Endometrial microvascular endothelial cells (primary cell): ENCODE results near the gene DTX2. TPM values are rescaled to one million over a fixed set of nuclear protein-coding genes. Genes with fewer than 3 reads are reported as not detected.
"Not testable (repeated sequence)": the region's sequence is repeated elsewhere in the genome, so short reads cannot be mapped to it uniquely, and the experiment has no call there.

Source experiments
- in situ Hi-C: cut with HindIII; loops from 2 replicates; pipeline ENCODE4 v1.10.0; 2017; ENCODE audit warnings: low sequenced_read_pairs, low pct_unique_long_range_greater_than_20kb; ENCODE audit errors: inconsistent ontology term
- total RNA-seq: library from RNA; depleted of rRNA; stranded (reverse); fragments of >200 nt; gene quantifications from one replicate; pipeline ENCODE4 v1.2.3, GENCODE V29; 2015; ENCODE audit errors: inconsistent ontology term

Gene DTX2
- total RNA-seq, 1 donor from 2014 or later: 8.9 TPM

DNA sequence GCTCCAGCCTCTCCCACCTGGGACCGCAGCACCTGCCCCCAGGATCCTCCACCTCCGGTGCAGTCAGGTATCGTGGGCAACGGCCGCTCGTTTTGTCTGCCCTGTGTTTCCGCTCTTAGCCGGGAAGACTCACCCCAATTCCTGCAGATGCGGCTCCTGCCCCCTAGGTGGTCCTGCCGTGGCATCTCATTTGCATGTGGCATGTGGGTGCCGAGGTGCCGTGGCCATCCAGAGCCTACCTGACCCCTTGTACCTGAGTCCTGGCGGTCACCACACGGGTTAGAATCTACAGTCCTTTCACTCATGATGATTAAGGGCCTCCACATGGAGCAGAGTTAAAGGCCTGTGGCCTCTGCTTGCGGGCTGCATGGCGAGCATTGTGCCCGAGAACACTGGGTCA, 21.6 kb downstream of the DTX2 start:
- in situ Hi-C loops: not testable (repeated sequence)

DNA sequence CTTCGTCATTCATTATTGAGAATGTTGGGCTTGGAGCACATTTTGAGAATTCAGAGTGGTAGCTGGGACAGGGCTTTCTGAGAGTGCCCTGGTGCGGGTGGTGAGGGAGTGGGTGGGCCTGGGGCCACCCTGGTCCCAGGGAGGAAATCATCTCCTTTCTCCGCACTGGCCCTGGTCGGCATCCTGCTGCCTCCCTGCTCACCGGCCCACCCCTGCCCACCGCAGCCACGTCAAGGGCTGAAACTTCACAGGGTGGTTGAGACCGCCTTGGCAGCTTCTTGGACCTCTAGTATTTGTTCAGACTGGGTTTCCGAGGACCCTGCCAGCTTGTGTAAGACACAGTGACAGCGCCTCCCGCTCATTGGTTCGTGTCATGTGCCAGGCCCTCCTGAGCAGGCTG, 22.9 kb downstream of the DTX2 start:
- in situ Hi-C loops: not testable (repeated sequence)

GRCh38 chr7:76485822-76486610, 24.5 kb downstream of the DTX2 start:
- in situ Hi-C loops: not testable (repeated sequence)

DNA sequence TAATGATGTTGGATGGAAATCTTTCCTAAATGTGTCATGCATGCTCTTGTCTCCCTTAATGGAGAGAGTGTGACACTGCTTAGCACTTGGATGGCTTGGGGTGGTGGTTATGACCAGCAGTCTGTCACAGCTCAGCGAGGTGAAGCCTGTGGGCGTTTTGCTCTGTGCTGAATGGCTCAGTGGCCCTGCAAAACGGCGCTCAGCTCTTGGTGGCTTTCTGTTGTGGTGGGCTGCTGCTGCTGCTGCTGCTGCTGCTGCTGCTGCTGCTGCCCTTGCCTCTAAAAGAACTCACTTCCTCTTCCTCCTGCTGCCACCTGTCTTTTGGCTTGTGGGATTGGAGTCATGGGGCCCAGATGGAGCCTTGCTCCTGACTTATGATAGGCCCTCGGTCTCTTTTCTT, 25.1 kb downstream of the DTX2 start:
- in situ Hi-C loops: not testable (repeated sequence)

- in situ Hi-C loops: not testable (repeated sequence)
Measured at GRCh38 chr7:76487969-76488368, 26.5 kb downstream of the DTX2 start.

DNA sequence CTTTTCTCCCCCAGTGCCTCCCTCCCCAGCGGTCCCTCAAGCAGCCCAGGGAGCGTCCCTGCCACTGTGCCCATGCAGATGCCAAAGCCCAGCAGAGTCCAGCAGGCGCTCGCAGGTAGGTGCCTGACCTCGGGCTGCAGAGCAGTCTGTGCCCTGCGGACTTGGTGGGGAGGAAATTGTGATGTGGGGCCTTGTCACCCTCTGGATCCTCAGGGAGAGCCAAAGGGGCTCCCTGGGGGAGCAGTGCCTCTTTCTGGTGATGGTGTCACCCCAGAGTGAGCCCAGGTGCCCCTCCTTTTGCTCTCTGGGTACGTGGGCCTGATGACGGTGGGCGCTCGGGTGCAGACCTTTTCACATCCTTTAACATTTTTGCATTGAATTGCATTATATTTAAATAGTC, 30.6 kb downstream of the DTX2 start:
- in situ Hi-C loops: not testable (repeated sequence)

DNA sequence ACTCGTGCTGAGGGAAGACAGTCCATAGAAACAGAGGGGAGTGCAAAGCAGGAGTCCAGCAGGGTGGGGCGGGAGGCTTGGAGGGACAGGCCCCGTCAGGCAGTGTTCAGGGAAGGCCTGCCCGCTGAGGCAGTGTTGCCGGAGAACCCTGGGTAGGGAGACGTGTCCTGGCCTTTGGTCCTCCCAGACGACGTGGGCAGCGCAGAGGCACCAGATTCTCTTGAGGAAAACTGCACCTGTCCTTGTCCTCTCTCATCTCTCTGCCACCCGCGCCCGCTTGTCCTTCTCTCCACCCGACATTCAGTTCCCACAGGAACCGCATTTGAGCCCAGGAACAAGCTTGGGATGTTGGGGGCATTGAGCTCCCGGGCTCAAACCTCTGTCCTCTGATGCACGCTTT, 34.2 kb downstream of the DTX2 start:
- in situ Hi-C loops: not testable (repeated sequence)

DNA sequence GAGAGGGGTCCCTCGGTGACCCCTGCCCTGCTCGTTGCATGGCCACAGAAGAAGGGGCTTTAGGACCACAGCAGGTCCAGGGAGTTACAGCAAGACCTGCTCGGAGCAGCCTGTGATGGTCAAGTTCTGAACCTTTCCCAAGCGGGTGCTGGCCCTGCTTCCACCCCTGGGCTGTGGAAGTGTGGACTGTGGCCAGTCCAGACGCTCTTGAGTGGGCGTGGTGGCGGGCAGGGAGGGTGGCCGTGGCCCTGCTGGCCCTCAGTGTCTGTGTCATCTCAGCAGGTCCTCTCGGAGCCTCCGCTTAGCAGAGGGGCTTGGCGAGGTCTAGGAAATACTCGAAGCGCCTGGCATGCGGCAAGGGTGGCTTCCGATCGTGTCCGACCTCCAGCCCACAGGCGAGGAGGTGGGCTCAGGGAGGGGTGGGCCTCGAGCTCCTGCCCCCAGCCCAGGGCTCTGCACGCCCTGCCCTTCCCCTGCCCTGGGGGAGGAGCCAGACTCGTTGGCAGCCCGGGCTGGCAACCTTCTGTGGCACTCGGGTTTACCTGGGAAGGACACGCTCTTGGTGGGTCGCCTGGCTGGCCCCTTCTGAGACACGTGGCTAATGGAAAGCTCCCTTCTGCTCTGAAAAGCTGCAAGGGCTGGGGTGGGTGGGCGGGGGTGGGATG, 36.5 kb downstream of the DTX2 start:
- in situ Hi-C loops: not testable (repeated sequence)

DNA sequence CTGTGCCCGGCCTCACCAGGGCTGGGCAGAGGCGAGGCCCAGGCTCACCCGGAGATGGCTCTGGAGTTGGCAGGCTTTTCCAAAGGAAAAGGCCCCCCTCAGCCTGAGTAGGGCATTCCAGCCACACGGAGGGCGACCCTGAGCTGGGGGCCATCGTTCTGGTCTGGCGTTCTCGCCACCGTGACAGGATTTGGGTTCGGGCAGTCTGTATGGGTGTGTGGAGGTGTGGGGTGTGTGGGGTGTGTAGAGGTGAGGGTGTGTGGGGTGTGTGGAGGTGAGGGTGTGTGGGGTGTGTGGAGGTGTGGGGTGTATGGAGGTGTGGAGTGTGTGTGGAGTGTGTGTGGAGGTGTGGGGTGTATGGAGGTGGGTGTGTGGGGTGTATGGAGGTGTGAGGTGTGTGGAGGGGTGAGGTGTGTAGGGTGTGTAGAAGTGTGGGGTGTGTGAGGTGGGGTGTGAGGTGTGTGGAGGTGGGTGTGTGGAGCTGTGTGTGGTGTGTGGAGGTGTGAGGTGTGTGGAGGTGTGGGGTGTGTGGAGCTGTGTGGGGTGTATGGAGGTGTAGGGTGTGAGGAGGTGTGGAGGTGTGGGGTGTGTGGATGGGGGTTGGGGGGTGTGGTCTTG, 37.2 kb downstream of the DTX2 start:
- in situ Hi-C loops: not testable (repeated sequence)

DNA sequence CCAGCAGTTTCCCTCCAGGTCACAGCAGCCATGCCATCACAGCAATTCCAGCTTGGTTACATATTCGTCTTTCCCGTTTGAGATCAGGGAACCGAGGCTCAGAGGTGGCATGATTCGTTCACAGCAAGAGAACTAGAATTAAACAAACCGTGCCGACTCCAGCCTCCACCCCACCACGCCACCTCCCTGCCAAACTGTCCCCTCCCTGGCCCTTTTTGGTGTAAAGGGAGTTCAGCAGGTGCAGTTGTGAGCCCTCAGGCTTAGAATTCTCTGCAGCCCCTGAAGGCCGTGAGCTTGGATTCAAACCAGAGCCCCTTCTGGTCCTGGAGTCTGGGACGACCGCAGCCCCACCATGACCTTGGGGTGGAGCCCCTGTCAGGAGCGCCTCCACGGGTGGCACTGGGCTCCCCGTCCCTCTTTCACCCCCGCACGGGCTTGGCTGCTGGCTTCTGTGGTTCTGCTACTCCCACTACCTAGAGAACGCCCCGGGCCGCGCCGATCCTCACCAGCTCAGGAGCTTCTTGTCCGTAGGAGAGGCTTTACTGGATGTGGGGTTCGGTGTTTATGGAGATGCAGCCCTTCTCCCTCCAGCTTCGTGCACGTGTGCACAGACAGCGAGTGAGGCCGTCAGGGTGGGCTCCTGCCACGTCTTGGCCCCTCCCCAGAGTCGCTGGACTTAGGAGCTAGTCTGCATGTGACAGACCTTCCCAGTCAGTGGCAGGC, 37.9 kb downstream of the DTX2 start:
- in situ Hi-C loops: not testable (repeated sequence)

DNA sequence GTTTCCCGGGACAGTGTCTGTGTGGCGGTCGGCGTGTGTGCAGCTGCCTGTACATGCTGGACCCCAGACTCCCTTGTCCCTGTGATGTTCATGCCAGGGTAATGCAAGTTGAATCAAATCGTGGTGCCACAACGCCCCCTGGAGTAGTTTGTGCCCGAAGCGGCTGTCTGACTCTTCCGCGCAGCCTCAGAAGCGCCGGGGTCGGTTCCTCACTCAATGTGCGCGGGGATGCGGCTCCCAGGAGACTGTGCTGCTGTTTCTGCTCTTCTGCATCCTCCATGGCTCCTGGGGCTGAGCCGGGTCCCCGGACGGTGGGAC, 38.4 kb downstream of the DTX2 start:
- in situ Hi-C loops: not testable (repeated sequence)

DNA sequence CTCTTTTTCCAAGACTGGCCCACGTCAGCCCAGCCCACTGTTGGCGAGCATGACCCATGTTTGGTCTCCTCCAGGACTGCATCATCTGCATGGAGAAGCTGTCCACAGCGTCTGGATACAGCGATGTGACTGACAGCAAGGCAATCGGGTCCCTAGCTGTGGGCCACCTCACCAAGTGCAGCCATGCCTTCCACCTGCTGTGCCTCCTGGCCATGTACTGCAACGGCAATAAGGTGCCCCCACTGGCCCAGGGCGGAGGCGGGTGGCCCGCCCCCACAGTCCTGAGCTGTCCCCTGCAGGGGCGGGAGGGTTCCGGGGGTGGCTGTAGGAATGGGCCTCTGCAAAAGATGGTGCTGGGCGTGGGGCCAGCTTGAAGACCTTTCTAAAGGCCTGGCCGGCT, 40.7 kb downstream of the DTX2 start:
- in situ Hi-C loops: not testable (repeated sequence)

DNA sequence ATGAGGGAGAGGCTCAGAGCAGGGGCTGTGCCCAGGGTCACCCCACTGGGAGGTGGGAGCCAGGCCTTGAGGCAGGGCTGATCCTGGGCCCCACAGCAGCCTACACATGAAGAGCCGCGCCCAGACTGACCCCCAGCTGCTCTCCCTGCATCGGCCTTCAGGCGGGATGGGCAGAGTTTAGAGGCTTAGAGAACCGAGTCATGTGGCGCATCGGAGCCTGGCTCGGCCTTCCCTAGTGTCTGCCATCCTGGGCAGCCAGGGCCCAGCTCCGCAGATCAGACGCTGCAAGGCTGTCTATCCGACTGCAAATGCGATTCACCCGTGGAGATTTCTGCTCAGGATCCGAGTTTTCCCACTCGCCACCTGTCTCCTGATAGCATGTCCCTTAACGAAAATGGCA, 41.3 kb downstream of the DTX2 start:
- in situ Hi-C loops: not testable (repeated sequence)

DNA sequence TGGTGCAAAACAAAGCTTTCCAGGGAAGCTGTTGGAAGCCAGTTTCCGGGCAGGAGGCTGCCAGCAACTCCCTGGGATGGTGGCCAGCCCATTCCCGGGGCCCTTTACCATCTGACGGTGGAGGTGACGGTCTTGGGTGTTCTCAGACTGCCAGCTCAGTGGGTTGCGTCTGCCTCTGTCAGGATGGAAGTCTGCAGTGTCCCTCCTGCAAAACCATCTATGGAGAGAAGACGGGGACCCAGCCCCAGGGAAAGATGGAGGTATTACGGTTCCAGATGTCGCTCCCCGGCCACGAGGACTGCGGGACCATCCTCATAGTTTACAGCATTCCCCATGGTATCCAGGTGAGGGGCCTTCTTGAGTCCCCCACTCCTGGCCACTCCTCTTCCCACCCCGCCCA, 41.7 kb downstream of the DTX2 start:
- in situ Hi-C loops: not testable (repeated sequence)

DNA sequence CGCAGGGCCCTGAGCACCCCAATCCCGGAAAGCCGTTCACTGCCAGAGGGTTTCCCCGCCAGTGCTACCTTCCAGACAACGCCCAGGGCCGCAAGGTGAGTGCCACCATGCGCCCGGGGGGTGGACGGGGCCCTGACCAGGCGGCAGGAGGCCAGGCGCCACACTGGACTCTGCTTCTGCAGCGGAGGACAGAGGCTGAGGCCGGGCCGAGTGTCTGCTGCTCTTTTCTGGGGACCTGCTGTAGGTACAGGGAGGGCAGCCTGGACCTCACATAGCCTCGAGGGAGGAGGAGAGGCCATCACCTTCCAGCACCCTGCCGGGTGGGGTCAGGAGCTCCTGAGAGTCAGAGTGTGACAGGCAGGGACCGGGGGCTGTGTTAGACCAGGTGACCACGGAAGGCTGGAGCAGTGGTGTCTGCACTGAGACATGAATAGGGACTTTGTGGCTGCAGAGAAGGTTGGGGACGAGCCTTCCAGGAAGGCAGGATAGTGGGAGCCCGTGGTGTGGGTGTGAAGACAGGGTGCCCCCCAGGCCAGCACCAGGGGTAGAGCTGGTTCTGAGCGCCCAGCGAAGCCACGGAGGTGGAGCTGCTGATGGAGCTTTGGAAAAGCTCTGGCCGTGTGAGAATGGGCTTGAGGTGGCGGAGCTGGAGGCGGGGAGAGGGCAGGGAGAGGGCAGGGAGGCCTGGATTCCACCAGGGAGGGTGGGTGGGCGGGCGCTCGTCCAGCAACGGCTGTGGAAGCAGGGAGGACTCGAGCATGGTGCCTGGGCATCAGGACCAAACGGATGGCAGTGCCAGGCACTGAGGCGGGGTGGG, 43.0 kb downstream of the DTX2 start:
- in situ Hi-C loops: not testable (repeated sequence)

- in situ Hi-C loops: no loop called here
Measured at GRCh38 chr7:76505168-76506080, 43.9 kb downstream of the DTX2 start.

DNA sequence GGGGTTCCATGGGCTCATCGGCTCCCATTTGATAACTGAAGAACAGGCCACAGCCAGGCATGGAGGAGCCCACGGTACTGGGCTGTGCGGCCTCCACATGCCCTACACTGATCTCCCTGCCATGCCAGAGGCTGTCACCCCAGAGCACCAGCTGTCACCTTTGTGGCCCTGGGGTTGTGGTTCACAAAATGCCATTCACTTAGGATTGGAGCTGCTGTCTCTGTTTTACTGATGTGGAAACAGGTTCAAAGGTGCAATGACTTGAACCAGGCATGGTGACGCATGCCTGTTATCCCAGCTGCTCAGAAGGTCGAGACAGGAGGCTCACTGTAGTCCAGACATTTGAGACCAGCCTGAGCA, 44.6 kb downstream of the DTX2 start:
- in situ Hi-C loops: no loop called here

- in situ Hi-C loops: not testable (repeated sequence)
Measured at GRCh38 chr7:76506643-76507042, 45.1 kb downstream of the DTX2 start.
